GM13977 (cell line): Measurements from ENCODE around the gene CPB1.

Experiments
- DNase-seq: peaks from one replicate; pipeline ENCODE4 v3.0.0; 2012; ENCODE audit warnings: low spot score
- in situ Hi-C: fragments of 300-500 bp; cut with MboI; formaldehyde crosslinking; loops from one replicate; pipeline ENCODE4 v1.12.0; 2022; ENCODE audit warnings: low sequenced_read_pairs, low pct_unique_long_range_greater_than_20kb, mixed read lengths, inconsistent platforms; ENCODE audit not compliant: unreplicated experiment
- TF ChIP-seq, protein P1 (sequence below): IDR thresholded peaks from 2 replicates; pipeline ENCODE4 v1.5.1; 2012; ENCODE audit warnings: mild to moderate bottlenecking, control low read depth; ENCODE audit not compliant: insufficient read depth; ENCODE audit errors: extremely low read depth, missing control alignments

Gene CPB1

GRCh38 chr3:148791920-148792319 is 35.7 kb upstream of the CPB1 start:
- TF ChIP-seq, protein P1, sequence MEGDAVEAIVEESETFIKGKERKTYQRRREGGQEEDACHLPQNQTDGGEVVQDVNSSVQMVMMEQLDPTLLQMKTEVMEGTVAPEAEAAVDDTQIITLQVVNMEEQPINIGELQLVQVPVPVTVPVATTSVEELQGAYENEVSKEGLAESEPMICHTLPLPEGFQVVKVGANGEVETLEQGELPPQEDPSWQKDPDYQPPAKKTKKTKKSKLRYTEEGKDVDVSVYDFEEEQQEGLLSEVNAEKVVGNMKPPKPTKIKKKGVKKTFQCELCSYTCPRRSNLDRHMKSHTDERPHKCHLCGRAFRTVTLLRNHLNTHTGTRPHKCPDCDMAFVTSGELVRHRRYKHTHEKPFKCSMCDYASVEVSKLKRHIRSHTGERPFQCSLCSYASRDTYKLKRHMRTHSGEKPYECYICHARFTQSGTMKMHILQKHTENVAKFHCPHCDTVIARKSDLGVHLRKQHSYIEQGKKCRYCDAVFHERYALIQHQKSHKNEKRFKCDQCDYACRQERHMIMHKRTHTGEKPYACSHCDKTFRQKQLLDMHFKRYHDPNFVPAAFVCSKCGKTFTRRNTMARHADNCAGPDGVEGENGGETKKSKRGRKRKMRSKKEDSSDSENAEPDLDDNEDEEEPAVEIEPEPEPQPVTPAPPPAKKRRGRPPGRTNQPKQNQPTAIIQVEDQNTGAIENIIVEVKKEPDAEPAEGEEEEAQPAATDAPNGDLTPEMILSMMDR, result no peak
- DNase-seq, result no peak
- in situ Hi-C loops, result no loop called here

GRCh38 chr3:148792516-148792915 is 35.1 kb upstream of the CPB1 start:
- in situ Hi-C loops, result no loop called here
- TF ChIP-seq, protein P1, result no peak
- no peak for DNase-seq

- DNase-seq, result no peak
- in situ Hi-C loops, result no loop called here
- TF ChIP-seq, protein P1, result no peak
Observed at GRCh38 chr3:148796799-148797198, 30.8 kb upstream of the CPB1 start.

- no peak for DNase-seq
- TF ChIP-seq, protein P1, result no peak
- in situ Hi-C loops, result no loop called here
Observed at GRCh38 chr3:148797795-148798194, 29.8 kb upstream of the CPB1 start.

GRCh38 chr3:148800414-148800813 is 27.2 kb upstream of the CPB1 start:
- no peak for DNase-seq
- in situ Hi-C loops, result no loop called here
- TF ChIP-seq, protein P1, result no peak

GRCh38 chr3:148809835-148810234 is 17.8 kb upstream of the CPB1 start:
- no peak for DNase-seq
- TF ChIP-seq, protein P1, result no peak
- in situ Hi-C loops, result no loop called here
